ENCODE measurements around the gene C3orf62. TPM values are rescaled to one million over a fixed set of nuclear protein-coding genes. Genes with fewer than 3 reads are reported as not detected.

C3orf62 gene
- total and polyA plus RNA-seq, 2 of the 4 experiments (the other 2 are of a cell fraction), result 0.90 to 3.1 TPM

DNA sequence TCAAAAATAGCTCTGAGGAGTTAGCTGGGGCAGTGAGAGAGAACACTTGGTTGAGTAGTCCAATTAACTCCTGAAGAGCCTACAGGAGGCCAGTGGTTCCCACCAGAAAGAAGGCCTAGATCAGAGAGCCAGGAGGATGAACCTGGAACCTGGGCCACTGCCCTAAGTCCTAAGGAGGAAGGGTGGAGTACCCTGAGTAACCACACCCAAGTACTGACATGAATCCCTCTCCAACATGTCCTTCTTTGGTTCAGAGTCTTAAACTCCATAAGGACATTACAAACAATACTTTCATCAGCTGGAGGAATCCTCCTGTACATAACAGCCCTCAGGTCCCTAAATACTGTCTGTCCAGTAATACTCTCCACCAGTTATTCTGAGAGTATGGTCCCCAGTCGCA, 25.6 kb upstream of the C3orf62 start:
- dilution Hi-C loops (cut with HindIII; ENCODE audit: low sequenced_read_pairs, unreplicated experiment) (no loop called here), intact Hi-C loops (cut with micrococcal nuclease) (no loop called here), in situ Hi-C loops (cut with MboI; ENCODE audit: low sequenced_read_pairs) (no loop called here)
- H3K9ac ChIP-seq (ENCODE audit: low read depth, low read length), result no peak overlapping the region
- H3K27ac ChIP-seq (ENCODE audit: insufficient read depth, low read length), result no peak overlapping the region
- no peak overlapping the region for H3K23ac ChIP-seq (ENCODE audit: low read depth, low read length)
- no peak overlapping the region for H2BK15ac ChIP-seq (ENCODE audit: low read depth, low read length)
- H3K36me3 ChIP-seq (ENCODE audit: control insufficient read depth, insufficient read depth, low read length), result peaks cover 63% of the 10 kb centered on the region
- H3K4ac ChIP-seq (ENCODE audit: low read depth, low read length), result no peak overlapping the region
- no peak overlapping the region for H4K91ac ChIP-seq (ENCODE audit: insufficient read depth, low read depth, low read length)
- H3K4me3 ChIP-seq (ENCODE audit: insufficient read depth, low read depth, low read length), result no peak overlapping the region
- peaks cover 5% of the 10 kb centered on the region; the same call in 1 of the 2 replicates for H4K20me1 ChIP-seq (ENCODE audit: insufficient read depth, low read length)
- ChIA-PET CTCF (no interaction called here), POLR2A (ENCODE audit: unreplicated experiment) (no interaction called here)
- H4K5ac ChIP-seq (ENCODE audit: low read depth, low read length), result no peak overlapping the region
- no peak overlapping the region for H3K4me2 ChIP-seq (ENCODE audit: low read depth, low read length)
- H3K14ac ChIP-seq (replicated peaks; ENCODE audit: low read depth, low read length), result no peak overlapping the region
- H4K8ac ChIP-seq (ENCODE audit: low read depth in 2 of 2, low read length in 2 of 2), result no peak overlapping the region
- H2AFZ ChIP-seq (replicated peaks; ENCODE audit: low read length, poor library complexity), result no peak overlapping the region
- no peak overlapping the region for H2AK5ac ChIP-seq (ENCODE audit: low read depth, low read length)
- TF ChIP-seq CEBPB (IDR thresholded peaks at IDR 0.05; ENCODE audit: low read depth, low read length) (no peak), ELK1 (IDR thresholded peaks at IDR 0.05; ENCODE audit: borderline replicate concordance, low read depth, low read length) (no peak), RFX5 (IDR thresholded peaks at IDR 0.05; ENCODE audit: low read depth, low read length) (no peak), FOS (IDR thresholded peaks at IDR 0.05; ENCODE audit: low read depth, low read length) (no peak), NFE2L2 (IDR thresholded peaks at IDR 0.05; ENCODE audit: low read depth, low read length) (no peak), RCOR1 (IDR thresholded peaks at IDR 0.05; ENCODE audit: insufficient replicate concordance, low read length) (no peak), BHLHE40 (IDR thresholded peaks at IDR 0.05; ENCODE audit: low read depth, low read length) (no peak), MAFK (IDR thresholded peaks at IDR 0.05; ENCODE audit: low read depth, low read length) (no peak), USF2 (IDR thresholded peaks at IDR 0.05; ENCODE audit: low read depth, low read length) (no peak), CHD1 (IDR thresholded peaks at IDR 0.05; ENCODE audit: low read depth, low read length) (no peak), POLR2A (IDR thresholded peaks at IDR 0.05; ENCODE audit: low read depth, low read length) (no peak), SMC3 (IDR thresholded peaks at IDR 0.05; ENCODE audit: low read depth, low read length) (no peak), RAD21 (IDR thresholded peaks at IDR 0.05; ENCODE audit: low read length) (no peak), MAZ (IDR thresholded peaks at IDR 0.05; ENCODE audit: borderline replicate concordance, low read depth, low read length) (no peak), MXI1 (IDR thresholded peaks at IDR 0.05; ENCODE audit: borderline replicate concordance, low read depth, low read length) (no peak)
- TF ChIP-seq, protein P1, sequence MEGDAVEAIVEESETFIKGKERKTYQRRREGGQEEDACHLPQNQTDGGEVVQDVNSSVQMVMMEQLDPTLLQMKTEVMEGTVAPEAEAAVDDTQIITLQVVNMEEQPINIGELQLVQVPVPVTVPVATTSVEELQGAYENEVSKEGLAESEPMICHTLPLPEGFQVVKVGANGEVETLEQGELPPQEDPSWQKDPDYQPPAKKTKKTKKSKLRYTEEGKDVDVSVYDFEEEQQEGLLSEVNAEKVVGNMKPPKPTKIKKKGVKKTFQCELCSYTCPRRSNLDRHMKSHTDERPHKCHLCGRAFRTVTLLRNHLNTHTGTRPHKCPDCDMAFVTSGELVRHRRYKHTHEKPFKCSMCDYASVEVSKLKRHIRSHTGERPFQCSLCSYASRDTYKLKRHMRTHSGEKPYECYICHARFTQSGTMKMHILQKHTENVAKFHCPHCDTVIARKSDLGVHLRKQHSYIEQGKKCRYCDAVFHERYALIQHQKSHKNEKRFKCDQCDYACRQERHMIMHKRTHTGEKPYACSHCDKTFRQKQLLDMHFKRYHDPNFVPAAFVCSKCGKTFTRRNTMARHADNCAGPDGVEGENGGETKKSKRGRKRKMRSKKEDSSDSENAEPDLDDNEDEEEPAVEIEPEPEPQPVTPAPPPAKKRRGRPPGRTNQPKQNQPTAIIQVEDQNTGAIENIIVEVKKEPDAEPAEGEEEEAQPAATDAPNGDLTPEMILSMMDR (conservative IDR thresholded peaks at IDR 0.05; ENCODE audit: low read depth, low read length), result no peak
- H3K56ac ChIP-seq (ENCODE audit: extremely low read depth, insufficient read depth, low read length), result no peak overlapping the region
- no peak overlapping the region for H2BK120ac ChIP-seq (ENCODE audit: low read depth, low read length)
- H3K27me3 ChIP-seq (ENCODE audit: control insufficient read depth, insufficient read depth, low read length), result no peaks in the 10 kb centered on the region
- peaks cover 6% of the 10 kb centered on the region; the same call in 1 of the 2 replicates for H3K9me1 ChIP-seq (ENCODE audit: insufficient read depth, low read length)
- ATAC-seq (ENCODE audit: low read depth) (no peak), DNase-seq (no peak)
- peaks cover 4 to 26% of the 10 kb centered on the region in 2 experiments; a peak in 3 of 4 replicates for H3K79me1 ChIP-seq (ENCODE audit: low read depth in 1 of 2, low read length in 2 of 2)
- no peak overlapping the region for H2BK20ac ChIP-seq (ENCODE audit: low read depth, low read length)
- no peaks in the 10 kb centered on the region for H3K4me1 ChIP-seq (ENCODE audit: control insufficient read depth, insufficient read depth, low read length)
- BruUV-seq (replicated peaks), result no TSS peak
- H2AK9ac ChIP-seq (replicated peaks; ENCODE audit: low read depth, low read length, poor library complexity), result no peak overlapping the region
- H2BK5ac ChIP-seq (ENCODE audit: low read depth, low read length, poor library complexity, severe bottlenecking), result no peak overlapping the region
- no CpG with 5 or more reads among the region's 1 CpG for WGBS, 2 experiments (ENCODE audit: extremely low coverage in 2 of 2, insufficient read length in 1 of 2)
- H3K9me3 ChIP-seq (ENCODE audit: control insufficient read depth, insufficient read depth, low read length), result no peaks in the 10 kb centered on the region
- H3K18ac ChIP-seq (ENCODE audit: low read depth, low read length), result no peak overlapping the region
